PC-9 (cell line): ENCODE data around the gene ZMYM3. TPM values are rescaled to one million over a fixed set of nuclear protein-coding genes. Genes with fewer than 3 reads are reported as not detected.

Experiments used
- BruUV-seq: library from RNA; stranded (reverse); fragments of 400-500 nt; replicated peaks from 2 replicates; lab custom pipeline; 2021; lab: Mats Ljungman, UMichigan
- CTCF ChIA-PET: fragments of 300-600 bp; sonication (Branson Sonifier 250); formaldehyde crosslinking; loops from one replicate; lab custom pipeline; 2022; ENCODE audit warnings: antibody characterized with exemption; lab: Charles Lee
- POLR2A ChIA-PET: fragments of 300-600 bp; sonication (Branson Sonifier 250); formaldehyde crosslinking; loops from one replicate; lab custom pipeline; 2022; ENCODE audit warnings: antibody characterized with exemption; ENCODE audit not compliant: unreplicated experiment; lab: Charles Lee
- DNase-seq, 2 experiments: peaks; one replicate each; pipeline versions ENCODE4 v3.0.0 to v3.0.0-alpha.2; 2015 to 2022; ENCODE audit warnings: mixed read lengths in 1 of 2
- H2AFZ ChIP-seq: fragments of 200-600 bp; sonication (generic); 2 replicates; pipeline ENCODE4 v1.8.1; 2017; ENCODE audit warnings: antibody characterized with exemption
- H3F3A ChIP-seq: fragments of 200-600 bp; sonication (generic); 2 replicates; pipeline ENCODE4 v1.8.1; 2017; ENCODE audit warnings: antibody characterized with exemption, mild to moderate bottlenecking, low read depth; ENCODE audit not compliant: insufficient read depth
- H3K27ac ChIP-seq: fragments of 200-600 bp; sonication (generic); 2 replicates; pipeline ENCODE4 v1.6.1; 2016; ENCODE audit warnings: mixed run types
- H3K27me3 ChIP-seq: fragments of 200-600 bp; sonication (generic); 2 replicates; pipeline ENCODE4 v1.6.1; 2016; ENCODE audit warnings: low read depth, mixed run types; ENCODE audit not compliant: insufficient read depth
- H3K36me3 ChIP-seq: fragments of 200-600 bp; sonication (generic); 2 replicates; pipeline ENCODE4 v1.6.1; 2016; ENCODE audit warnings: low read depth, mixed run types
- H3K4me1 ChIP-seq: fragments of 200-600 bp; sonication (generic); replicated peaks from 2 replicates; pipeline ENCODE4 v1.6.1; 2016; ENCODE audit warnings: mixed run types; ENCODE audit not compliant: insufficient read depth
- H3K4me2 ChIP-seq: fragments of 200-600 bp; sonication (generic); 2 replicates; pipeline ENCODE4 v1.6.1; 2017; ENCODE audit warnings: mixed run types
- H3K4me3 ChIP-seq: fragments of 200-600 bp; sonication (generic); 2 replicates; pipeline ENCODE4 v1.6.1; 2016; ENCODE audit warnings: mixed run types
- H3K79me2 ChIP-seq: fragments of 200-600 bp; sonication (generic); 2 replicates; pipeline ENCODE4 v1.6.1; 2017; ENCODE audit warnings: low read depth, mixed run types
- H3K9me2 ChIP-seq: fragments of 200-600 bp; sonication (generic); 2 replicates; pipeline ENCODE4 v1.8.1; 2017; ENCODE audit warnings: mild to moderate bottlenecking; ENCODE audit not compliant: insufficient read depth
- H3K9me3 ChIP-seq: fragments of 200-600 bp; sonication (generic); 2 replicates; pipeline ENCODE4 v1.8.1; 2016; ENCODE audit warnings: low read depth; ENCODE audit not compliant: insufficient read depth
- H4K20me1 ChIP-seq: fragments of 200-600 bp; sonication (generic); 2 replicates; pipeline ENCODE4 v1.8.1; 2017; ENCODE audit not compliant: insufficient read depth
- EZH2 ChIP-seq: fragments of 200-600 bp; sonication (generic); IDR thresholded peaks from 2 replicates; pipeline ENCODE4 v1.8.0; 2017; ENCODE audit warnings: antibody characterized with exemption, low read depth
- intact Hi-C: fragments of 100-400 bp; cut with micrococcal nuclease; formaldehyde crosslinking; loops from one replicate; pipeline ENCODE4 v1.10.0; 2022; ENCODE audit not compliant: unreplicated experiment
- total RNA-seq: library from RNA; stranded (reverse); gene quantifications from 2 replicates; pipeline ENCODE4 v1.2.3, GENCODE V29; 2021
- TF ChIP-seq, protein P1 (sequence below): fragments of 200-600 bp; sonication (generic); conservative IDR thresholded peaks from 2 replicates; pipeline ENCODE4 v1.6.1; 2017; ENCODE audit warnings: mixed run types, antibody characterized with exemption, mild to moderate bottlenecking, moderate library complexity

The ZMYM3 gene
- total RNA-seq, 1 experiment from 2014 or later, result 45.3 TPM

- H2AFZ ChIP-seq, result no peak overlapping the region
- no peaks in the 10 kb centered on the region for H3K9me3 ChIP-seq
- no peaks in the 10 kb centered on the region for H3K4me1 ChIP-seq
- ChIA-PET CTCF (interaction anchor here (0.6 kb wide), 1 partner anchor 252 kb away, joined by 6 read pairs; no protein-coding TSS in a partner anchor), POLR2A (no interaction called here)
- intact Hi-C loops, result no loop called here
- H3F3A ChIP-seq, result peaks cover 36% of the 10 kb centered on the region; the same call in 1 of the 2 replicates
- DNase-seq, result no peak
- no peak overlapping the region for H3K27ac ChIP-seq
- H4K20me1 ChIP-seq, result peaks cover 7% of the 10 kb centered on the region; the same call in 1 of the 2 replicates
- H3K79me2 ChIP-seq, result no peaks in the 10 kb centered on the region; the same call in 1 of the 2 replicates
- peaks cover 26% of the 10 kb centered on the region; the same call in 1 of the 2 replicates for H3K36me3 ChIP-seq
- no peak overlapping the region for H3K4me3 ChIP-seq
- no peaks in the 10 kb centered on the region for H3K27me3 ChIP-seq
- H3K4me2 ChIP-seq, result no peak overlapping the region
- no TSS peak for BruUV-seq
- no peaks in the 10 kb centered on the region for H3K9me2 ChIP-seq
- TF ChIP-seq, protein P1, sequence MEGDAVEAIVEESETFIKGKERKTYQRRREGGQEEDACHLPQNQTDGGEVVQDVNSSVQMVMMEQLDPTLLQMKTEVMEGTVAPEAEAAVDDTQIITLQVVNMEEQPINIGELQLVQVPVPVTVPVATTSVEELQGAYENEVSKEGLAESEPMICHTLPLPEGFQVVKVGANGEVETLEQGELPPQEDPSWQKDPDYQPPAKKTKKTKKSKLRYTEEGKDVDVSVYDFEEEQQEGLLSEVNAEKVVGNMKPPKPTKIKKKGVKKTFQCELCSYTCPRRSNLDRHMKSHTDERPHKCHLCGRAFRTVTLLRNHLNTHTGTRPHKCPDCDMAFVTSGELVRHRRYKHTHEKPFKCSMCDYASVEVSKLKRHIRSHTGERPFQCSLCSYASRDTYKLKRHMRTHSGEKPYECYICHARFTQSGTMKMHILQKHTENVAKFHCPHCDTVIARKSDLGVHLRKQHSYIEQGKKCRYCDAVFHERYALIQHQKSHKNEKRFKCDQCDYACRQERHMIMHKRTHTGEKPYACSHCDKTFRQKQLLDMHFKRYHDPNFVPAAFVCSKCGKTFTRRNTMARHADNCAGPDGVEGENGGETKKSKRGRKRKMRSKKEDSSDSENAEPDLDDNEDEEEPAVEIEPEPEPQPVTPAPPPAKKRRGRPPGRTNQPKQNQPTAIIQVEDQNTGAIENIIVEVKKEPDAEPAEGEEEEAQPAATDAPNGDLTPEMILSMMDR, result no peak
- no peak for TF ChIP-seq EZH2
Measured at GRCh38 chrX:71296806-71297205, 42.9 kb upstream of the ZMYM3 start.

DNA sequence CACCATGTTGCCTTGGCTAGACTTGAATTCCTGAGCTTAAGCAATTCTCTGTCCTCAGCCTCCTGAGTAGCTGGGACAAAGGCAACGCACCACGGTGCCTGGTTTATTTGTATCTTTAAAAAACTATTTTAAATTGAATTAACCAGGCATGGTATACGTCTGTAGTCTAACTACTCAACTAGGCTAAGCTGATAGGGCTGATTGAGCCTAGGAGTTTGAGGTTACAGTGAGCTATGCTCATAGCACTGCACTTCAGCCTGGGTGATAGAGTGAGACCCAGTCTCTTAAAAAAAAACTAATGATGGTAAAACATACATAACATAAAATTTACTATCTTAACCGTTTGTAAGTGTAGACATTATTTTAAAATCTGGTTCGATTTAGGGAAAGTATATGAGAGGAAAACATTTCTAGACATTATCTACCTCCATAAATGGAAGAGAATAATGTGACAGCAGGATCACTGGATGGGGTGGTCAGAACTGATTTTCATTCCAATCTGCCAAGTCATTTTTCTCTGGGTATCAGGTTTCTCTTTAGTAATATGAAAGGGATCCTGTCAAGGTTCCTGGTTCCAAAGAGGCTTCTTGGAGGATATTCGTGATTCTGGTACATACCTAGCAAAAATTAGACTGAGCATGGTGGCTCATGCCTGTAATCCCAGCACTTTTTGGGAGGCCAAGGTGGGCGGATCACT, 38.9 kb upstream of the ZMYM3 start:
- H2AFZ ChIP-seq, result no peak overlapping the region
- no peaks in the 10 kb centered on the region for H3K4me1 ChIP-seq
- no peak overlapping the region for H3K4me3 ChIP-seq
- no peak overlapping the region for H3K4me2 ChIP-seq
- H3K36me3 ChIP-seq, result peaks cover 39% of the 10 kb centered on the region
- H4K20me1 ChIP-seq, result peaks cover 34% of the 10 kb centered on the region
- TF ChIP-seq EZH2, result no peak
- TF ChIP-seq, protein P1, result no peak
- ChIA-PET POLR2A (no interaction called here), CTCF (no interaction called here)
- peaks cover 9% of the 10 kb centered on the region; the same call in 1 of the 2 replicates for H3F3A ChIP-seq
- no peak overlapping the region for H3K27ac ChIP-seq
- H3K79me2 ChIP-seq, result peaks cover 28% of the 10 kb centered on the region
- BruUV-seq, result no TSS peak
- no peak for DNase-seq
- no peaks in the 10 kb centered on the region for H3K27me3 ChIP-seq
- intact Hi-C loops, result no loop called here
- no peaks in the 10 kb centered on the region for H3K9me3 ChIP-seq
- no peaks in the 10 kb centered on the region for H3K9me2 ChIP-seq

DNA sequence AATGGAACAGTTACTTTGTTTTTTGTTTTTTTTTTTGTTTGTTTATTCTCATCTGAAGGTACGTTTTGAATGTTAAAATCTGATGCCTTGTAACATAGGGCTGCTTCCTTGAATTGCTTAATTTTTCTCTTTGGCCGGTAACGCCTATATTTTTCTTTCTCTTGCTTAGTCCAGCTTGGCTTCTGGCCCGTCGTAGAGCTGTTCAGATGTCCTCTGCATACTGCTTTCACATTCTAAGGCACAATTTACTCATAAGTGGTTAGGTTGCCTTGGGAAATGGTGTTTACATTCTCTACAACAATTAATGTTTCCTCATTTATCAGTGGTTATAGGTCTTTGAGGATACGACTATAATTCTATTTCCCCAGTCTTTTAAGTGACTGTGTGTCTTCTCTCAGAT, 37.4 kb upstream of the ZMYM3 start:
- no peaks in the 10 kb centered on the region for H3K9me2 ChIP-seq
- no peak overlapping the region for H3K27ac ChIP-seq
- no peak for DNase-seq
- H3K4me1 ChIP-seq, result no peaks in the 10 kb centered on the region
- H2AFZ ChIP-seq, result no peak overlapping the region
- peaks cover 42% of the 10 kb centered on the region for H3K79me2 ChIP-seq
- CTCF ChIA-PET, result no interaction called here
- H3K27me3 ChIP-seq, result no peaks in the 10 kb centered on the region
- H3K4me2 ChIP-seq, result no peak overlapping the region
- H4K20me1 ChIP-seq, result peaks cover 46% of the 10 kb centered on the region
- H3K4me3 ChIP-seq, result no peak overlapping the region
- TF ChIP-seq, protein P1, result no peak
- TF ChIP-seq EZH2, result no peak
- no TSS peak for BruUV-seq
- H3F3A ChIP-seq, result peaks cover 12% of the 10 kb centered on the region; the same call in 1 of the 2 replicates
- peaks cover 38% of the 10 kb centered on the region for H3K36me3 ChIP-seq
- no peaks in the 10 kb centered on the region for H3K9me3 ChIP-seq
- intact Hi-C loops, result no loop called here
- POLR2A ChIA-PET, result interaction anchor here (0.6 kb wide), 2 partner anchors 9 to 243 kb away, joined by 3 to 9 read pairs; no protein-coding TSS in a partner anchor
